GM12874 (cell line): ENCODE data around the gene IL1RL2.

Experiments
- TF ChIP-seq, protein P1 (sequence below): IDR thresholded peaks from 2 replicates; pipeline ENCODE4 v1.5.1; 2011; ENCODE audit warnings: low read depth, mild to moderate bottlenecking, control low read depth, low read length, moderate library complexity; ENCODE audit not compliant: insufficient read depth

Gene IL1RL2

DNA sequence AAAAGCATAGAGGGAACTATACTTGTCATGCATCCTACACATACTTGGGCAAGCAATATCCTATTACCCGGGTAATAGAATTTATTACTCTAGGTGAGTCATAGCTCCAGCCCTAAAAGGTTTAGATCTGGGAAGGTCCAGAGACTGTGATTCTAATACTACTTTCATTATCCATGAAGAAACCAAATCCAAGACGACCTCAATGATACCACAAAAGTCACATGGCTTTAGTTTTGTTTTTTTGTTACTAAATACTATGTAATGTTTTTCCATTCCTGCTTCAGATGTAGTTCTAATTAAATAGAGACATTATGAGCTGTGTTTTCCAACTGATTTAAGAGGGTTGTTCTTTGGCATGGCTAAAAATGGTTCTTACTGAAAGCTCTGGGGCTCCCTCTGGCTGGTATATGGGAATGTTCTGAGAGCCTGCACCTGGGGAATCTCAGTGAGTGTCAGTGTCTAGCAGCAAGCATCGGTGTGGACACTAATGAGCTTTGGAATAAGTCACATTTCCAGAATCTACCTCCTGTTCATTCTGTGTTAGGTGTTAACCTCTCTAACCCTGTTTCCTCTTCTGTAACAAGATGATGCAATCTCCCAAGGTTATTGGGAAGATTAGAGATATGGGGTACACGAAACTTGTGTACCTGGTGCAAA is 20.5 kb upstream of the IL1RL2 start:
- TF ChIP-seq, protein P1, sequence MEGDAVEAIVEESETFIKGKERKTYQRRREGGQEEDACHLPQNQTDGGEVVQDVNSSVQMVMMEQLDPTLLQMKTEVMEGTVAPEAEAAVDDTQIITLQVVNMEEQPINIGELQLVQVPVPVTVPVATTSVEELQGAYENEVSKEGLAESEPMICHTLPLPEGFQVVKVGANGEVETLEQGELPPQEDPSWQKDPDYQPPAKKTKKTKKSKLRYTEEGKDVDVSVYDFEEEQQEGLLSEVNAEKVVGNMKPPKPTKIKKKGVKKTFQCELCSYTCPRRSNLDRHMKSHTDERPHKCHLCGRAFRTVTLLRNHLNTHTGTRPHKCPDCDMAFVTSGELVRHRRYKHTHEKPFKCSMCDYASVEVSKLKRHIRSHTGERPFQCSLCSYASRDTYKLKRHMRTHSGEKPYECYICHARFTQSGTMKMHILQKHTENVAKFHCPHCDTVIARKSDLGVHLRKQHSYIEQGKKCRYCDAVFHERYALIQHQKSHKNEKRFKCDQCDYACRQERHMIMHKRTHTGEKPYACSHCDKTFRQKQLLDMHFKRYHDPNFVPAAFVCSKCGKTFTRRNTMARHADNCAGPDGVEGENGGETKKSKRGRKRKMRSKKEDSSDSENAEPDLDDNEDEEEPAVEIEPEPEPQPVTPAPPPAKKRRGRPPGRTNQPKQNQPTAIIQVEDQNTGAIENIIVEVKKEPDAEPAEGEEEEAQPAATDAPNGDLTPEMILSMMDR, result no peak

DNA sequence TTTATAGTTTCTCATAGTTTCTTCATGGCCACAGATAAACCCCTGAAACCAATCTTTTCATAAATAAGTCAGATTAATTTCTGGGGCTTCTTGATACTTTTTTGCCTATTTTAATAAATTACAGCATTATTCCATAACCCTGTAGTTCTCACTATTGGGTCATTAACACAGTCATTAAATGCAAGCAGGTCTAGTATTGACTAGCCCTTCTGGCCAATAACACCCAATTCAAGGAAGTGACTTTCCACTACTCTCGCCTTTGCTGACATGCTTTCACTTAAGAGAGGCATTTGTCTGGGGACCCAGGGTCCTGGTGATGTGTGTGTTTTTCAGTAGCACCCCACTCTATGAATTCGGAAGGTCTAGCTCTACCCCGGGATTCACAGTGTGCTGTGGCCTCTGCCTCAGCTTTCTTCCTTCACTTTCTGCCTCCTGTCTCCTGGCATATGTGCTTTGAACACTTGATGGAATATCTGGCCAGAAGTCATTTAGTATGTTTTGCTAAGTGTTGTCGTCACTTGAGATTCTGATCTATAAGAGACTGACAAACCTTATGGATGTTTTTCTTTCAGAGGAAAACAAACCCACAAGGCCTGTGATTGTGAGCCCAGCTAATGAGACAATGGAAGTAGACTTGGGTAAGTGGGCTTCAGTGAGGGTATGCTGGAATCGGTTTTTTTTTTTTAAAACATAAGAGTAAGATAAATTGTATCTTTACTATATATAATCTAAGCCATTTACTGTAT is 18.6 kb upstream of the IL1RL2 start:
- TF ChIP-seq, protein P1, result no peak

DNA sequence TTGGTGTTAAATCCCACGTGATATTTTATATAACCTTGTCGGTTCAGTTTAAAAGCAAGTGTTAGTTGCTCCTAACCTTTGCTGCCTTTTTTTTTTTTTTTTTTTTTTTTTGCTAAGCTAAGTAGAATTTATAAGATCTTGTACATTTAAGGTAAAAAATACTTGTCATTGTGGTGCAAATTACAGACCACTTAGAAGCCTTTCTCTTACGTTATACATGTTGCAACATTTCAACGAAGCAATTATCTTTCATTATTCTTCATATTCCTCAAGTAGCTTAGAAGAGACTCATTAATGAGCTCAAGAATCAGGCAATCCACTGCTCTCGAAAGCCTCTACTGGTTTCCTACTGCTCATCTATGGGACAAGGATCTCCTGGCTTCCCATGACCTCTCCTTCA is 14.9 kb upstream of the IL1RL2 start:
- TF ChIP-seq, protein P1, result no peak

DNA sequence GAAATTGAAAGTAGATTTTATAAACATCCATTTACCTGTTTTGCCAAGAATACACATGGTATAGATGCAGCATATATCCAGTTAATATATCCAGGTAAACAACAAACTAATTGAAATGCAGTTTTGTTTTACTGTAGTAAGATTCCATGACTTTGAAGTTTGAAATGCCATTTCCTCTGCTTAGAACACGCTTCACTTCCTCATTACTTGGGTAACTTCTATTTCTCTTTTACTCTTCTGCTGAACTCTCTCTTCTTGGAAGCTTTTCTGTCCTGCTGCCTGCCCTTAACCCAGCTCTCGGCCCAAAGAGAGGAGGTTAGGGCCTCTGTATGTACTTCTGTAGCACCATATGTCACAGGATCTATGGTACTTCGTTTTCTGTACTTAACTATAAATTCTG is 14.1 kb upstream of the IL1RL2 start:
- TF ChIP-seq, protein P1, result no peak

DNA sequence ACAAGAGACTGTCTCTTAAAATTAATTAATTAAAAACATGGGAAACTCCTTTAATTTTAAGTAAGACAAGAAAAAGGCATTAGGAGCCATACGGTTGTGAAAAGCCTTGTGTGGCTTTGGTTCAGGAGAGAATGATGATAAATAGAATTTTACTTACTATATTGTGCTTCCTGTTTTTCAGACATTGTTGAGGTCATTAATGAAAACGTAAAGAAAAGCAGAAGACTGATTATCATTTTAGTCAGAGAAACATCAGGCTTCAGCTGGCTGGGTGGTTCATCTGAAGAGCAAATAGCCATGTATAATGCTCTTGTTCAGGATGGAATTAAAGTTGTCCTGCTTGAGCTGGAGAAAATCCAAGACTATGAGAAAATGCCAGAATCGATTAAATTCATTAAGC is 10.7 kb upstream of the IL1RL2 start:
- TF ChIP-seq, protein P1, result no peak

DNA sequence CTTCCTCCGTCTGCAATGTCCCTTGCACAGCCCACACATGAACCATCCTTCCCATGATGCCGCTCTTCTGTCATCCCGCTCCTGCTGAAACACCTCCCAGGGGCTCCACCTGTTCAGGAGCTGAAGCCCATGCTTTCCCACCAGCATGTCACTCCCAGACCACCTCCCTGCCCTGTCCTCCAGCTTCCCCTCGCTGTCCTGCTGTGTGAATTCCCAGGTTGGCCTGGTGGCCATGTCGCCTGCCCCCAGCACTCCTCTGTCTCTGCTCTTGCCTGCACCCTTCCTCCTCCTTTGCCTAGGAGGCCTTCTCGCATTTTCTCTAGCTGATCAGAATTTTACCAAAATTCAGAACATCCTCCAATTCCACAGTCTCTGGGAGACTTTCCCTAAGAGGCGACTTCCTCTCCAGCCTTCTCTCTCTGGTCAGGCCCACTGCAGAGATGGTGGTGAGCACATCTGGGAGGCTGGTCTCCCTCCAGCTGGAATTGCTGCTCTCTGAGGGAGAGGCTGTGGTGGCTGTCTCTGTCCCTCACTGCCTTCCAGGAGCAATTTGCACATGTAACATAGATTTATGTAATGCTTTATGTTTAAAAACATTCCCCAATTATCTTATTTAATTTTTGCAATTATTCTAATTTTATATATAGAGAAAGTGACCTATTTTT is 8.9 kb upstream of the IL1RL2 start:
- TF ChIP-seq, protein P1, result no peak

DNA sequence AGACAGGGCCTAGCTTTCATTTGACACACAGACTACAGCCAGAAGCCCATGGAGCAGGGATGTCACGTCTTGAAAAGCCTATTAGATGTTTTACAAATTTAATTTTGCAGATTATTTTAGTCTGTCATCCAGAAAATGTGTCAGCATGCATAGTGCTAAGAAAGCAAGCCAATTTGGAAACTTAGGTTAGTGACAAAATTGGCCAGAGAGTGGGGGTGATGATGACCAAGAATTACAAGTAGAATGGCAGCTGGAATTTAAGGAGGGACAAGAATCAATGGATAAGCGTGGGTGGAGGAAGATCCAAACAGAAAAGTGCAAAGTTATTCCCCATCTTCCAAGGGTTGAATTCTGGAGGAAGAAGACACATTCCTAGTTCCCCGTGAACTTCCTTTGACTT is 7.8 kb upstream of the IL1RL2 start:
- TF ChIP-seq, protein P1, result no peak
